Measurements from ENCODE around the gene TARBP2.
A peak's percentile ranks its signal among the peaks of the same experiment; 100 is the strongest.

TARBP2 gene

GRCh38 chr12:53486736-53487487 lies 14.2 kb upstream of the TARBP2 start (continued):
- TF ChIP-seq, protein P1, sequence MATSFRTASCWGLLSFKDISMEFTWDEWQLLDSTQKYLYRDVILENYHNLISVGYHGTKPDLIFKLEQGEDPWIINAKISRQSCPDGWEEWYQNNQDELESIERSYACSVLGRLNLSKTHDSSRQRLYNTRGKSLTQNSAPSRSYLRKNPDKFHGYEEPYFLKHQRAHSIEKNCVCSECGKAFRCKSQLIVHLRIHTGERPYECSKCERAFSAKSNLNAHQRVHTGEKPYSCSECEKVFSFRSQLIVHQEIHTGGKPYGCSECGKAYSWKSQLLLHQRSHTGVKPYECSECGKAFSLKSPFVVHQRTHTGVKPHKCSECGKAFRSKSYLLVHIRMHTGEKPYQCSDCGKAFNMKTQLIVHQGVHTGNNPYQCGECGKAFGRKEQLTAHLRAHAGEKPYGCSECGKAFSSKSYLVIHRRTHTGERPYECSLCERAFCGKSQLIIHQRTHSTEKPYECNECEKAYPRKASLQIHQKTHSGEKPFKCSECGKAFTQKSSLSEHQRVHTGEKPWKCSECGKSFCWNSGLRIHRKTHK (tag by site-specific recombination; IDR thresholded peaks at IDR 0.05) = no peak
- TF ChIP-seq ZNF292 (tag by site-specific recombination; IDR thresholded peaks at IDR 0.05; ENCODE audit: borderline replicate concordance, low read depth) (no peak), ZNF518A (tag by site-specific recombination; conservative IDR thresholded peaks at IDR 0.05; ENCODE audit: low read depth) (no peak), PATZ1 (tag by site-specific recombination; IDR thresholded peaks at IDR 0.05) (0 out of 2 replicates have a peak, but pooled peaks have one; percentile 9), ZNF837 (tag by site-specific recombination; IDR thresholded peaks at IDR 0.05) (no peak)

DNA sequence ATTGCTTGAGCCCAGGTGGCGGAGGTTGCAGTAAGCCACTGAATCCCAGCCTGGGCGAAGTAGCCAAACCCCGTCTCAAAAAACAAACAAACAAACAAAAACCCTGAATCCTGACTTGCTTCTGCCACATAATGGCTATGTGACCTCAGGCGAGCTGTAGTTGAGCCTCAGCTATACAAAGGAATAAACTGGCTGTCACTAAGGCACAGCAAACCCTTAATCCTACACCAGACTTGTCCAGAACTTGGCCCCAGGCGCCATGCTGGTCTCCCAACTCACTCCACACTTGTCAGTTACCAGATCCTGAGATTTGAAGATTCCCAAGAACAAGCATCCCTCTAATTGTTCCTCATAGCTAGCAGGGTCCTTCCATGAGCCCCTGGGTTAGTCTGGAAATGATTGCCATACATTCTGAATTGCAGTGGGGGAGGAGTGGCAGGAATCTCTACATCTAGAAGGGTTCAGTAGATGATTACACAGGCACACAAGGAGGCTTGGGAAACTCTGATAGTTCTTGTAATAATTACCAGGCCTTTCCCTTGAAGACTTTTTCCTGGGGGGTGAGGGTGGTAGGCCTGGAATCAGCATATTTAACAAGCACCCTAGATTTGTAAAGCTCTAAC lies 11.7 kb upstream of the TARBP2 start:
- no peak overlapping the region for H3K4me3 ChIP-seq (ENCODE audit: low read depth, low read length)
- no peak overlapping the region for H3K27ac ChIP-seq (ENCODE audit: extremely low read depth, low read depth, low read length)
- H3K9me3 ChIP-seq (ENCODE audit: control insufficient read depth, insufficient read depth, low read depth, low read length) = no peaks in the 10 kb centered on the region
- peaks cover 3 to 35% of the 10 kb centered on the region in 2 experiments; a peak in 2 of 3 replicates for H3K36me3 ChIP-seq (ENCODE audit: control insufficient read depth in 2 of 2, insufficient read depth in 1 of 2, low read length in 2 of 2)
- ChIA-PET POLR2A (interaction anchor here (1.0 to 1.4 kb wide), 4 partner anchors 12 to 49 kb away, joined by 3 to 6 read pairs (median 4); partner anchors contain the start of gene TARBP2), CTCF (interaction anchor here (0.9 to 1.0 kb wide), 4 partner anchors 17 to 68 kb away, joined by 3 read pairs; no protein-coding TSS in a partner anchor)
- H3K4me1 ChIP-seq (ENCODE audit: control insufficient read depth, insufficient read depth, low read length) = peaks cover 10% of the 10 kb centered on the region
- peak; percentile 35; the same call in 1 of the 2 replicates for TF ChIP-seq ZFP37 (tag by site-specific recombination; IDR thresholded peaks at IDR 0.05)
- no peak for TF ChIP-seq MYNN (tag by site-specific recombination; IDR thresholded peaks at IDR 0.05; ENCODE audit: borderline replicate concordance)
- no peak for TF ChIP-seq ZNF837 (tag by site-specific recombination; IDR thresholded peaks at IDR 0.05)

- ChIA-PET POLR2A (interaction anchor here (0.6 to 2.8 kb wide), 4 partner anchors 9 to 138 kb away, joined by 3 to 27 read pairs (median 8); partner anchors contain the start of gene TARBP2), CTCF (interaction anchor here (1.0 kb wide), 2 partner anchors 14 to 16 kb away, joined by 3 read pairs; no protein-coding TSS in a partner anchor)
- Histone ChIP-seq H3K4me1 (ENCODE audit: control insufficient read depth, insufficient read depth, low read length) (peaks cover 16% of the 10 kb centered on the region), H3K27ac (ENCODE audit: extremely low read depth, low read depth, low read length) (no peak overlapping the region; the same call in 1 of the 2 replicates), H3K4me3 (ENCODE audit: low read depth, low read length) (no peak overlapping the region), H3K9me3 (ENCODE audit: control insufficient read depth, insufficient read depth, low read depth, low read length) (no peaks in the 10 kb centered on the region), H3K36me3 (ENCODE audit: control insufficient read depth in 2 of 2, insufficient read depth in 1 of 2, low read length in 2 of 2) (peaks cover 0 to 9% of the 10 kb centered on the region in 2 experiments; a peak in 1 of 3 replicates)
- TF ChIP-seq FEZF1 (tag by site-specific recombination; IDR thresholded peaks at IDR 0.05) (no peak), KLF10 (tag by site-specific recombination; IDR thresholded peaks at IDR 0.05) (no peak), ZNF560 (tag by site-specific recombination; IDR thresholded peaks at IDR 0.05; ENCODE audit: borderline replicate concordance) (no peak), GLIS1 (tag by site-specific recombination; IDR thresholded peaks at IDR 0.05) (no peak), SETDB1 (IDR thresholded peaks at IDR 0.05; ENCODE audit: insufficient read length, low read length) (no peak)
- TF ChIP-seq, protein P2, sequence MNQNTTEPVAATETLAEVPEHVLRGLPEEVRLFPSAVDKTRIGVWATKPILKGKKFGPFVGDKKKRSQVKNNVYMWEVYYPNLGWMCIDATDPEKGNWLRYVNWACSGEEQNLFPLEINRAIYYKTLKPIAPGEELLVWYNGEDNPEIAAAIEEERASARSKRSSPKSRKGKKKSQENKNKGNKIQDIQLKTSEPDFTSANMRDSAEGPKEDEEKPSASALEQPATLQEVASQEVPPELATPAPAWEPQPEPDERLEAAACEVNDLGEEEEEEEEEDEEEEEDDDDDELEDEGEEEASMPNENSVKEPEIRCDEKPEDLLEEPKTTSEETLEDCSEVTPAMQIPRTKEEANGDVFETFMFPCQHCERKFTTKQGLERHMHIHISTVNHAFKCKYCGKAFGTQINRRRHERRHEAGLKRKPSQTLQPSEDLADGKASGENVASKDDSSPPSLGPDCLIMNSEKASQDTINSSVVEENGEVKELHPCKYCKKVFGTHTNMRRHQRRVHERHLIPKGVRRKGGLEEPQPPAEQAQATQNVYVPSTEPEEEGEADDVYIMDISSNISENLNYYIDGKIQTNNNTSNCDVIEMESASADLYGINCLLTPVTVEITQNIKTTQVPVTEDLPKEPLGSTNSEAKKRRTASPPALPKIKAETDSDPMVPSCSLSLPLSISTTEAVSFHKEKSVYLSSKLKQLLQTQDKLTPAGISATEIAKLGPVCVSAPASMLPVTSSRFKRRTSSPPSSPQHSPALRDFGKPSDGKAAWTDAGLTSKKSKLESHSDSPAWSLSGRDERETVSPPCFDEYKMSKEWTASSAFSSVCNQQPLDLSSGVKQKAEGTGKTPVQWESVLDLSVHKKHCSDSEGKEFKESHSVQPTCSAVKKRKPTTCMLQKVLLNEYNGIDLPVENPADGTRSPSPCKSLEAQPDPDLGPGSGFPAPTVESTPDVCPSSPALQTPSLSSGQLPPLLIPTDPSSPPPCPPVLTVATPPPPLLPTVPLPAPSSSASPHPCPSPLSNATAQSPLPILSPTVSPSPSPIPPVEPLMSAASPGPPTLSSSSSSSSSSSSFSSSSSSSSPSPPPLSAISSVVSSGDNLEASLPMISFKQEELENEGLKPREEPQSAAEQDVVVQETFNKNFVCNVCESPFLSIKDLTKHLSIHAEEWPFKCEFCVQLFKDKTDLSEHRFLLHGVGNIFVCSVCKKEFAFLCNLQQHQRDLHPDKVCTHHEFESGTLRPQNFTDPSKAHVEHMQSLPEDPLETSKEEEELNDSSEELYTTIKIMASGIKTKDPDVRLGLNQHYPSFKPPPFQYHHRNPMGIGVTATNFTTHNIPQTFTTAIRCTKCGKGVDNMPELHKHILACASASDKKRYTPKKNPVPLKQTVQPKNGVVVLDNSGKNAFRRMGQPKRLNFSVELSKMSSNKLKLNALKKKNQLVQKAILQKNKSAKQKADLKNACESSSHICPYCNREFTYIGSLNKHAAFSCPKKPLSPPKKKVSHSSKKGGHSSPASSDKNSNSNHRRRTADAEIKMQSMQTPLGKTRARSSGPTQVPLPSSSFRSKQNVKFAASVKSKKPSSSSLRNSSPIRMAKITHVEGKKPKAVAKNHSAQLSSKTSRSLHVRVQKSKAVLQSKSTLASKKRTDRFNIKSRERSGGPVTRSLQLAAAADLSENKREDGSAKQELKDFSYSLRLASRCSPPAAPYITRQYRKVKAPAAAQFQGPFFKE (tag by site-specific recombination; IDR thresholded peaks at IDR 0.05; ENCODE audit: borderline replicate concordance) = no peak
Observed at GRCh38 chr12:53492188-53492587, 8.9 kb upstream of the TARBP2 start.

Data from HEK293 (cell line).